ENCODE results near the gene ARSA.

Gene ARSA

GRCh38 chr22:50577987-50578775, 49.8 kb downstream of the ARSA start, which contains the start of gene CPT1B:
CPT1B (minus strand) TSS chr22:50578427; CDS start chr22:50577915, 512 bp downstream.
- no peak within 1 kb of the TSS for H3K9ac ChIP-seq (ENCODE audit: insufficient read length, low read depth)
- TF ChIP-seq ZNF274 (IDR thresholded peaks at IDR 0.05; ENCODE audit: low read depth, low read length) (no peak), SUZ12 (IDR thresholded peaks at IDR 0.05; ENCODE audit: extremely low read depth, insufficient read depth, insufficient read length) (no peak), YY1 (IDR thresholded peaks at IDR 0.05; ENCODE audit: insufficient read depth, insufficient read length) (no peak)
- peaks cover 65% of the 10 kb centered on the region for H3K36me3 ChIP-seq (ENCODE audit: insufficient read depth, insufficient read length, low read length)
- no peak for DNase-seq (ENCODE audit: low read depth, low spot score)
- no peaks in the 10 kb centered on the region for H3K9me3 ChIP-seq (ENCODE audit: insufficient read depth, low read length)
- no peaks in the 10 kb centered on the region for H3K27me3 ChIP-seq (ENCODE audit: insufficient read depth, insufficient read length)
- H3K4me1 ChIP-seq (ENCODE audit: insufficient read depth, insufficient read length) = peaks cover 4% of the 10 kb centered on the region
- H3K4me3 ChIP-seq (ENCODE audit: insufficient read length, low read depth) = no peak within 1 kb of the TSS

- no peaks in the 10 kb centered on the region for H3K27me3 ChIP-seq (ENCODE audit: insufficient read depth, insufficient read length)
- H3K36me3 ChIP-seq (ENCODE audit: insufficient read depth, insufficient read length, low read length) = peaks cover 70% of the 10 kb centered on the region
- H3K4me1 ChIP-seq (ENCODE audit: insufficient read depth, insufficient read length) = peaks cover 4% of the 10 kb centered on the region
- no peaks in the 10 kb centered on the region for H3K9me3 ChIP-seq (ENCODE audit: insufficient read depth, low read length)
- no peak overlapping the region for H3K4me3 ChIP-seq (ENCODE audit: insufficient read length, low read depth)
- no peak overlapping the region for H3K9ac ChIP-seq (ENCODE audit: insufficient read length, low read depth)
- DNase-seq (ENCODE audit: low read depth, low spot score) = no peak
- TF ChIP-seq YY1 (IDR thresholded peaks at IDR 0.05; ENCODE audit: insufficient read depth, insufficient read length) = no peak
- no peak for TF ChIP-seq ZNF274 (IDR thresholded peaks at IDR 0.05; ENCODE audit: low read depth, low read length)
- no peak for TF ChIP-seq SUZ12 (IDR thresholded peaks at IDR 0.05; ENCODE audit: extremely low read depth, insufficient read depth, insufficient read length)
Measured at GRCh38 chr22:50577697-50577986, 50.3 kb downstream of the ARSA start.

- no peaks in the 10 kb centered on the region for H3K27me3 ChIP-seq (ENCODE audit: insufficient read depth, insufficient read length)
- H3K9me3 ChIP-seq (ENCODE audit: insufficient read depth, low read length) = no peaks in the 10 kb centered on the region
- H3K36me3 ChIP-seq (ENCODE audit: insufficient read depth, insufficient read length, low read length) = peaks cover 76% of the 10 kb centered on the region
- H3K9ac ChIP-seq (ENCODE audit: insufficient read length, low read depth) = no peak overlapping the region
- peaks cover 4% of the 10 kb centered on the region for H3K4me1 ChIP-seq (ENCODE audit: insufficient read depth, insufficient read length)
- TF ChIP-seq SUZ12 (IDR thresholded peaks at IDR 0.05; ENCODE audit: extremely low read depth, insufficient read depth, insufficient read length) = no peak
- TF ChIP-seq ZNF274 (IDR thresholded peaks at IDR 0.05; ENCODE audit: low read depth, low read length) = no peak
- no peak for TF ChIP-seq YY1 (IDR thresholded peaks at IDR 0.05; ENCODE audit: insufficient read depth, insufficient read length)
- DNase-seq (ENCODE audit: low read depth, low spot score) = no peak
- no peak overlapping the region for H3K4me3 ChIP-seq (ENCODE audit: insufficient read length, low read depth)
Measured at GRCh38 chr22:50576806-50577696, 50.9 kb downstream of the ARSA start.

DNA sequence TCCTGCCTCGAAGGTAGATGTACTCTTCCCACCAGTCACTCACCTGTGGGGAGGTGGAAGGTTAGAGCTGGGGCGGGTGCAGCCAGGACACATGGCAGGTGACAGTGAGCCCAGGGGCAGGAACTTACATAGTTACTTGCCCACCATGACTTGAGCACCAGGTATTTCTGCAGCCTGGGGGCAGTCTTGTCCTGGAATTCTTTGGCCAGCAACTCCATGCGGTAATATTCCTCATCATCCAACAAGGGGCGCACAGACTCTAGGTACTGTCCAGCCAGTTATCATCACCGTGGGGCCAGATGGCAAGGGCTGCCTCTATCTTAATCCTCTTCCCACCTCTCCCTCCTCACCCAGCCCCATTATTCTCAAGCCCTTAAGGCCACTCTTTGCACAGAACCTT, 51.9 kb downstream of the ARSA start:
- H3K9ac ChIP-seq (ENCODE audit: insufficient read length, low read depth) = no peak overlapping the region
- H3K4me1 ChIP-seq (ENCODE audit: insufficient read depth, insufficient read length) = peaks cover 4% of the 10 kb centered on the region
- H3K27me3 ChIP-seq (ENCODE audit: insufficient read depth, insufficient read length) = no peaks in the 10 kb centered on the region
- H3K9me3 ChIP-seq (ENCODE audit: insufficient read depth, low read length) = no peaks in the 10 kb centered on the region
- H3K4me3 ChIP-seq (ENCODE audit: insufficient read length, low read depth) = no peak overlapping the region
- TF ChIP-seq YY1 (IDR thresholded peaks at IDR 0.05; ENCODE audit: insufficient read depth, insufficient read length) (no peak), ZNF274 (IDR thresholded peaks at IDR 0.05; ENCODE audit: low read depth, low read length) (no peak), SUZ12 (IDR thresholded peaks at IDR 0.05; ENCODE audit: extremely low read depth, insufficient read depth, insufficient read length) (no peak)
- H3K36me3 ChIP-seq (ENCODE audit: insufficient read depth, insufficient read length, low read length) = peaks cover 79% of the 10 kb centered on the region
- no peak for DNase-seq (ENCODE audit: low read depth, low spot score)

GRCh38 chr22:50575426-50575941, 52.5 kb downstream of the ARSA start:
- TF ChIP-seq ZNF274 (IDR thresholded peaks at IDR 0.05; ENCODE audit: low read depth, low read length) (no peak), SUZ12 (IDR thresholded peaks at IDR 0.05; ENCODE audit: extremely low read depth, insufficient read depth, insufficient read length) (no peak), YY1 (IDR thresholded peaks at IDR 0.05; ENCODE audit: insufficient read depth, insufficient read length) (no peak)
- Histone ChIP-seq H3K9me3 (ENCODE audit: insufficient read depth, low read length) (no peaks in the 10 kb centered on the region), H3K4me3 (ENCODE audit: insufficient read length, low read depth) (no peak overlapping the region), H3K9ac (ENCODE audit: insufficient read length, low read depth) (no peak overlapping the region), H3K4me1 (ENCODE audit: insufficient read depth, insufficient read length) (peaks cover 3% of the 10 kb centered on the region), H3K36me3 (ENCODE audit: insufficient read depth, insufficient read length, low read length) (peaks cover 83% of the 10 kb centered on the region), H3K27me3 (ENCODE audit: insufficient read depth, insufficient read length) (no peaks in the 10 kb centered on the region)
- DNase-seq (ENCODE audit: low read depth, low spot score) = no peak
